GM18909 (cell line): Measurements from ENCODE around the gene EMC8.

Source experiments
- ATAC-seq: cut with Tn5 transposase; IDR thresholded peaks from one replicate; pipeline ENCODE4 v1.9.1; 2021; ENCODE audit warnings: mild to moderate bottlenecking; ENCODE audit not compliant: unreplicated experiment, poor library complexity

Gene EMC8

GRCh38 chr16:85793662-85794298 is 5.6 kb downstream of the EMC8 start:
- ATAC-seq = no peak

GRCh38 chr16:85789773-85790172 is 9.6 kb downstream of the EMC8 start:
- ATAC-seq = no peak

- no peak for ATAC-seq
These were observed 10.5 kb downstream of the EMC8 start for GRCh38 chr16:85788819-85789218.

- no peak for ATAC-seq
These were observed 13.4 kb downstream of the EMC8 start for GRCh38 chr16:85785927-85786326.

GRCh38 chr16:85784813-85785212 is 14.5 kb downstream of the EMC8 start:
- ATAC-seq = no peak

GRCh38 chr16:85783441-85783840 is 15.9 kb downstream of the EMC8 start:
- ATAC-seq = no peak

- no peak for ATAC-seq
These were observed 16.9 kb downstream of the EMC8 start for GRCh38 chr16:85782451-85782850.

- no peak for ATAC-seq
These were observed 17.5 kb downstream of the EMC8 start for GRCh38 chr16:85781695-85782370.

GRCh38 chr16:85781156-85781555 is 18.2 kb downstream of the EMC8 start:
- no peak for ATAC-seq

GRCh38 chr16:85780281-85780680 is 19.1 kb downstream of the EMC8 start:
- no peak for ATAC-seq

GRCh38 chr16:85778873-85779272 is 20.5 kb downstream of the EMC8 start:
- ATAC-seq = no peak

- ATAC-seq = no peak
These were observed 21.6 kb downstream of the EMC8 start for GRCh38 chr16:85777583-85778310.

- no peak for ATAC-seq
These were observed 24.5 kb downstream of the EMC8 start for GRCh38 chr16:85774811-85775210.

- ATAC-seq = no peak
These were observed 25.2 kb downstream of the EMC8 start for GRCh38 chr16:85774136-85774535.

GRCh38 chr16:85773044-85773443 is 26.3 kb downstream of the EMC8 start:
- no peak for ATAC-seq

GRCh38 chr16:85770741-85771140 is 28.6 kb downstream of the EMC8 start:
- no peak for ATAC-seq

- ATAC-seq = no peak
These were observed 31.1 kb downstream of the EMC8 start for GRCh38 chr16:85768199-85768598.

GRCh38 chr16:85767531-85767930 is 31.8 kb downstream of the EMC8 start:
- ATAC-seq = no peak

GRCh38 chr16:85765767-85766166 is 33.6 kb downstream of the EMC8 start:
- ATAC-seq = no peak

- no peak for ATAC-seq
These were observed 34.1 kb downstream of the EMC8 start for GRCh38 chr16:85765211-85765610.

- ATAC-seq = no peak
These were observed 35.7 kb downstream of the EMC8 start for GRCh38 chr16:85763616-85764015.

- ATAC-seq = no peak
These were observed 36.4 kb downstream of the EMC8 start for GRCh38 chr16:85762970-85763369.
